SJCRH30 (cell line): ENCODE data around the gene ZNF646. TPM values are rescaled to one million over a fixed set of nuclear protein-coding genes. Genes with fewer than 3 reads are reported as not detected.
"Not testable (repeated sequence)": the region's sequence is repeated elsewhere in the genome, so short reads cannot be mapped to it uniquely, and the experiment has no call there.

Experiments
- DNase-seq, 2 experiments: peaks; one replicate each; pipeline ENCODE4 v3.0.0-alpha.2; 2015 to 2020
- H3K27ac ChIP-seq: fragments of 250-450 bp; sonication (Bioruptor Pico); 2 replicates; pipeline ENCODE4 v1.5.1; 2020; ENCODE audit warnings: mild to moderate bottlenecking, moderate library complexity
- H3K27me3 ChIP-seq: fragments of 250-450 bp; sonication (Bioruptor Pico); 2 replicates; pipeline ENCODE4 v1.5.1; 2020; ENCODE audit warnings: mild to moderate bottlenecking, moderate library complexity
- H3K36me3 ChIP-seq: fragments of 250-450 bp; sonication (Bioruptor Pico); 2 replicates; pipeline ENCODE4 v1.5.1; 2020; ENCODE audit warnings: mild to moderate bottlenecking, moderate library complexity
- H3K4me1 ChIP-seq: fragments of 250-450 bp; sonication (Bioruptor Pico); 2 replicates; pipeline ENCODE4 v1.5.1; 2020; ENCODE audit warnings: mild to moderate bottlenecking, moderate library complexity
- H3K4me3 ChIP-seq: fragments of 250-450 bp; sonication (Bioruptor Pico); 2 replicates; pipeline ENCODE4 v1.5.1; 2020; ENCODE audit warnings: mild to moderate bottlenecking, moderate library complexity
- H3K9me3 ChIP-seq: fragments of 250-450 bp; sonication (Bioruptor Pico); replicated peaks from 2 replicates; pipeline ENCODE4 v1.5.1; 2020; ENCODE audit warnings: mild to moderate bottlenecking, moderate library complexity
- total RNA-seq: library from RNA; depleted of rRNA; stranded (reverse); fragments of >200 nt; shearing (Covaris generic); gene quantifications from 2 replicates; pipeline ENCODE4 v1.2.3, GENCODE V29; 2014

The ZNF646 gene
- total RNA-seq, 1 experiment from 2014 or later, result 26.4 TPM

- not testable (repeated sequence) for H3K9me3 ChIP-seq
Measured at GRCh38 chr16:31100876-31101641, 26.8 kb downstream of the ZNF646 start.

GRCh38 chr16:31105677-31106213 is 31.5 kb downstream of the ZNF646 start:
- Histone ChIP-seq H3K27me3 (no peaks in the 10 kb centered on the region), H3K9me3 (no peaks in the 10 kb centered on the region), H3K4me1 (peaks cover 22% of the 10 kb centered on the region), H3K36me3 (peaks cover 6% of the 10 kb centered on the region), H3K4me3 (peak overlapping the region; percentile 24; the same call in 1 of the 2 replicates), H3K27ac (peak overlapping the region; percentile 45; the same call in 1 of the 2 replicates)
- peak; percentile 66 to 73 for DNase-seq

More at GRCh38 chr16:31100876-31101641, 26.8 kb downstream of the ZNF646 start:
- not testable (repeated sequence) for DNase-seq, H3K27ac ChIP-seq, H3K36me3 ChIP-seq, H3K4me1 ChIP-seq, H3K4me3 ChIP-seq, H3K27me3 ChIP-seq

GRCh38 chr16:31106509-31107464 is 32.6 kb downstream of the ZNF646 start:
- Histone ChIP-seq H3K27ac (no peak overlapping the region), H3K27me3 (no peaks in the 10 kb centered on the region), H3K9me3 (no peaks in the 10 kb centered on the region), H3K4me3 (no peak overlapping the region), H3K36me3 (peaks cover 16% of the 10 kb centered on the region), H3K4me1 (peaks cover 22% of the 10 kb centered on the region)
- DNase-seq, result no peak

- no peaks in the 10 kb centered on the region for H3K9me3 ChIP-seq
- peak overlapping the region; percentile 80 for H3K4me3 ChIP-seq
- H3K27ac ChIP-seq, result no peak overlapping the region
- H3K36me3 ChIP-seq, result peaks cover 23% of the 10 kb centered on the region
- peak in 1 of 2 experiments; percentile 51 for DNase-seq
- no peaks in the 10 kb centered on the region for H3K27me3 ChIP-seq
- peaks cover 22% of the 10 kb centered on the region for H3K4me1 ChIP-seq
Measured at GRCh38 chr16:31107465-31107867, 33.2 kb downstream of the ZNF646 start.

- H3K9me3 ChIP-seq, result no peaks in the 10 kb centered on the region
- DNase-seq, result peak; percentile 86 to 87
- H3K27ac ChIP-seq, result peak within 1 kb of the TSS; percentile 59
- H3K4me1 ChIP-seq, result peaks cover 22% of the 10 kb centered on the region
- H3K36me3 ChIP-seq, result peaks cover 28% of the 10 kb centered on the region
- H3K4me3 ChIP-seq, result peak within 1 kb of the TSS; percentile 80
- no peaks in the 10 kb centered on the region for H3K27me3 ChIP-seq
Measured at GRCh38 chr16:31108035-31108793, 34.0 kb downstream of the ZNF646 start, which contains the start of gene BCKDK. TSS of gene BCKDK (plus strand) at chr16:31108386. CDS start at chr16:31109224, 838 bp downstream.

GRCh38 chr16:31108794-31109558 is 34.8 kb downstream of the ZNF646 start:
- H3K9me3 ChIP-seq, result no peaks in the 10 kb centered on the region
- peaks cover 28% of the 10 kb centered on the region for H3K36me3 ChIP-seq
- H3K27me3 ChIP-seq, result no peaks in the 10 kb centered on the region
- H3K27ac ChIP-seq, result peak overlapping the region; percentile 59
- H3K4me3 ChIP-seq, result peak overlapping the region; percentile 80
- no peak for DNase-seq
- H3K4me1 ChIP-seq, result peaks cover 22% of the 10 kb centered on the region

GRCh38 chr16:31109622-31110021 is 35.4 kb downstream of the ZNF646 start:
- Histone ChIP-seq H3K4me1 (peaks cover 22% of the 10 kb centered on the region), H3K36me3 (peaks cover 28% of the 10 kb centered on the region), H3K9me3 (no peaks in the 10 kb centered on the region), H3K4me3 (no peak overlapping the region), H3K27ac (peak overlapping the region; percentile 28), H3K27me3 (no peaks in the 10 kb centered on the region)
- DNase-seq, result no peak

- Histone ChIP-seq H3K27me3 (no peaks in the 10 kb centered on the region), H3K36me3 (peaks cover 28% of the 10 kb centered on the region), H3K4me1 (peaks cover 22% of the 10 kb centered on the region), H3K4me3 (no peak overlapping the region), H3K27ac (peak overlapping the region; percentile 28), H3K9me3 (no peaks in the 10 kb centered on the region)
- DNase-seq, result peak; percentile 74 to 77
Measured at GRCh38 chr16:31110106-31111034, 36.1 kb downstream of the ZNF646 start.

- H3K27me3 ChIP-seq, result no peaks in the 10 kb centered on the region
- H3K36me3 ChIP-seq, result peaks cover 28% of the 10 kb centered on the region
- no peaks in the 10 kb centered on the region for H3K9me3 ChIP-seq
- DNase-seq, result no peak
- peaks cover 22% of the 10 kb centered on the region for H3K4me1 ChIP-seq
- H3K27ac ChIP-seq, result no peak overlapping the region
- no peak overlapping the region for H3K4me3 ChIP-seq
Measured at GRCh38 chr16:31111881-31112466, 37.8 kb downstream of the ZNF646 start.

GRCh38 chr16:31112711-31113110 is 38.5 kb downstream of the ZNF646 start:
- Histone ChIP-seq H3K27me3 (no peaks in the 10 kb centered on the region), H3K4me3 (no peak overlapping the region), H3K36me3 (peaks cover 28% of the 10 kb centered on the region), H3K27ac (no peak overlapping the region), H3K4me1 (peaks cover 17% of the 10 kb centered on the region), H3K9me3 (no peaks in the 10 kb centered on the region)
- DNase-seq, result no peak

GRCh38 chr16:31113121-31114120 is 39.2 kb downstream of the ZNF646 start:
- DNase-seq, result no peak
- Histone ChIP-seq H3K9me3 (no peaks in the 10 kb centered on the region), H3K4me3 (no peak overlapping the region), H3K27ac (no peak overlapping the region), H3K36me3 (peaks cover 28% of the 10 kb centered on the region), H3K4me1 (peaks cover 14% of the 10 kb centered on the region), H3K27me3 (no peaks in the 10 kb centered on the region)
